RWPE2 (cell line): ENCODE data around the gene VARS2.
"Not testable (repeated sequence)": the region's sequence is repeated elsewhere in the genome, so short reads cannot be mapped to it uniquely, and the experiment has no call there.

Experiments used
- ATAC-seq: fragments of 200-7000 bp; cut with Tn5 transposase; 3 replicates; pipeline ENCODE4 v1.9.1; 2021; ENCODE audit warnings: low read depth
- DNase-seq: peaks from one replicate; pipeline ENCODE4 v3.0.0-alpha.2; 2020; ENCODE audit warnings: low spot score
- H3K27ac ChIP-seq: fragments of 450-650 bp; 2 replicates; pipeline ENCODE4 v1.5.1; 2017; ENCODE audit warnings: mild to moderate bottlenecking; ENCODE audit not compliant: poor library complexity, severe bottlenecking
- H3K27me3 ChIP-seq: fragments of 250-450 bp; sonication (Bioruptor Pico); 2 replicates; pipeline ENCODE4 v1.5.1; 2021; ENCODE audit warnings: mild to moderate bottlenecking, moderate library complexity; ENCODE audit not compliant: insufficient read depth, poor library complexity, severe bottlenecking
- H3K36me3 ChIP-seq: fragments of 250-450 bp; sonication (Bioruptor Pico); 2 replicates; pipeline ENCODE4 v1.5.1; 2020; ENCODE audit warnings: low read depth, mild to moderate bottlenecking, moderate library complexity
- H3K4me1 ChIP-seq: fragments of 250-450 bp; sonication (Bioruptor Pico); 2 replicates; pipeline ENCODE4 v1.5.1; 2021; ENCODE audit warnings: mild to moderate bottlenecking, moderate library complexity; ENCODE audit not compliant: insufficient read depth, poor library complexity, severe bottlenecking
- H3K4me3 ChIP-seq: fragments of 250-450 bp; sonication (Bioruptor Pico); 2 replicates; pipeline ENCODE4 v1.5.1; 2021; ENCODE audit warnings: mild to moderate bottlenecking, moderate library complexity; ENCODE audit not compliant: severe bottlenecking
- H3K9me3 ChIP-seq: fragments of 250-450 bp; sonication (Bioruptor Pico); 2 replicates; pipeline ENCODE4 v1.5.1; 2021; ENCODE audit warnings: mild to moderate bottlenecking, moderate library complexity; ENCODE audit not compliant: severe bottlenecking
- TF ChIP-seq, protein P1 (sequence below): fragments of 450-650 bp; IDR thresholded peaks from one replicate; pipeline ENCODE4 v1.5.1; 2017; ENCODE audit warnings: mild to moderate bottlenecking, moderate library complexity; ENCODE audit not compliant: poor library complexity, severe bottlenecking

Gene VARS2

DNA sequence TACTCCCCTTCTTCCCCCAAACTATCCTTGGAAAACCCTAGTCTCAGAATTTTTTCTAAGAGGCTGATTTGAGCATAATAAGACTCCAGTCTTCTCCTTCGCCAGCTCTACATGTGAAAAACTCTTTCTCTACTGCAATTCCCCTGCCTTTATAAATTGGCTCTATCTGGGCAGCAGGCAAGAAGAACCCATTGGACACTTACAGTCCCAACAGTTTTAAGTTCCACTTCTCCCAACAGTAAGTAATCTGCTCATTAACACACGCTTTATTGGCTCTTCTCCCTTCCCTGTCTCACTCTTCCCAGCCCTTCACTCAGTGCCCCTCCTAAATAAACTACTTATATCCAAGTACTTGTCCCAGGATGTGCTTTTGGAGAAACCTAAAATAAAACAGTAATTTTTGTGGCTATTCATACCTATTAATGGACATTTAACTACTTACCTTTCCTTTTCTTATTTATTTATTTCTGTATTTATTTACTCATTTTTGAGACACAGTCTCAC, 40.8 kb upstream of the VARS2 start:
- Histone ChIP-seq H3K4me3 (no peak overlapping the region), H3K4me1 (peaks cover 26% of the 10 kb centered on the region), H3K27me3 (no peaks in the 10 kb centered on the region), H3K36me3 (no peaks in the 10 kb centered on the region), H3K9me3 (peaks cover 15% of the 10 kb centered on the region), H3K27ac (no peak overlapping the region)
- DNase-seq: no peak
- TF ChIP-seq, protein P1, sequence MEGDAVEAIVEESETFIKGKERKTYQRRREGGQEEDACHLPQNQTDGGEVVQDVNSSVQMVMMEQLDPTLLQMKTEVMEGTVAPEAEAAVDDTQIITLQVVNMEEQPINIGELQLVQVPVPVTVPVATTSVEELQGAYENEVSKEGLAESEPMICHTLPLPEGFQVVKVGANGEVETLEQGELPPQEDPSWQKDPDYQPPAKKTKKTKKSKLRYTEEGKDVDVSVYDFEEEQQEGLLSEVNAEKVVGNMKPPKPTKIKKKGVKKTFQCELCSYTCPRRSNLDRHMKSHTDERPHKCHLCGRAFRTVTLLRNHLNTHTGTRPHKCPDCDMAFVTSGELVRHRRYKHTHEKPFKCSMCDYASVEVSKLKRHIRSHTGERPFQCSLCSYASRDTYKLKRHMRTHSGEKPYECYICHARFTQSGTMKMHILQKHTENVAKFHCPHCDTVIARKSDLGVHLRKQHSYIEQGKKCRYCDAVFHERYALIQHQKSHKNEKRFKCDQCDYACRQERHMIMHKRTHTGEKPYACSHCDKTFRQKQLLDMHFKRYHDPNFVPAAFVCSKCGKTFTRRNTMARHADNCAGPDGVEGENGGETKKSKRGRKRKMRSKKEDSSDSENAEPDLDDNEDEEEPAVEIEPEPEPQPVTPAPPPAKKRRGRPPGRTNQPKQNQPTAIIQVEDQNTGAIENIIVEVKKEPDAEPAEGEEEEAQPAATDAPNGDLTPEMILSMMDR: no peak
- no peak for ATAC-seq

DNA sequence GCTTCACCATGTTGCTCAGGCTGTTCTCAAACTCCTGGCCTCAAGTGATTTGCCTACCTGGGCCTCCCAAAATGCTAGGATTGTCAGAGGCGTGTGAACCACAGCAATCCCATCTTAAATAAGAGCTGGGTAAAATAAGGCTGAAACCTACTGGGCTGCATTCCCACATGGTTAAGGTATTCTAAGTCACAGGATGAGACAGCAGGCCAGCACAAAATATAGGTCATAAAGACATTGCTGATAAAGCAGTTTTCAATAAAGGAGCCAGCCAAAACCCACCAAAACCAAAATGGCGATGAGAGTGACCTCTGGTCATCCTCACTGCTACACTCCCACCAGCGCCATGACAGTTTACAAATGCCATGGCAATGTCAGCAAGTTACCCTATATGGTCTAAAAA, 40.2 kb upstream of the VARS2 start:
- peaks cover 26% of the 10 kb centered on the region for H3K4me1 ChIP-seq
- H3K9me3 ChIP-seq: peaks cover 14% of the 10 kb centered on the region
- H3K27me3 ChIP-seq, H3K36me3 ChIP-seq, H3K27ac ChIP-seq, H3K4me3 ChIP-seq, DNase-seq, ATAC-seq: not testable (repeated sequence)

DNA sequence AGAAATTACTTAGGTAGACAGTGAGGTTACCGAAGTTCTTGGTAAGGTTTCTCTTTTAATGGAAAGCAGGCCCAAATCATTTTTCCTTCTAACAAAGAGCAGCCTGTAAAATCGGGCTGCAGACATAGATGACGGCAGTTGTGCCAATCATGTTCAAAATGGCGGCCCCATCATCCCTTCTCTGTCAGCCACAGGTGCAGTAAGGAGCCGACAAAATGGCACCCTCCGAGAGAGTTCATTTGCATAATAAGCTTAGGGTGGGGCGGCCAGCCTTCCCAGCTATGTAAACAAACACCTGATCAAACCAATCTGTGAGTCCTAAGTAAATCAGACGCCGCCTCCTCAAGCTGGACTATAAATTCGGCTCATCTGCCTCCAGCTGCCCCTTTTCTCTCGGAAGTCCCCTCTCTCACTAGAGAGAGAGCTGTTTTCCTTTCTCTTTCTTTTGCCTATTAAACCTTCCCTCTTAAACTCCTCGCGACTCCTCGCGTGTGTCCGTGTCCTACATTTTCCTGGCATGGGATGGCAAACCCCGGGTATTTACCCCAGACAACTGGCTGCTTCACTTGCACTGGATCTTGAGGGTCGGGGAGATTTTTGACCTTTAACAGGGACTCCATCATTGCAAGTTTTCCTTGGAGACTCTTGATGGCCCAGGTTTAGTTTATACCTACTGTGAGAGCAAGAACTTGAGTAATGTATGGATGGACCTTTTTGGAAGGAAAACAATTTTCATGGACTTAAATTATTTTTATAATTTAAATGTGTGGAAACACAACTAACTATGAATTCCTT, 38.6 kb upstream of the VARS2 start:
- no peak overlapping the region for H3K4me3 ChIP-seq
- H3K27me3 ChIP-seq: no peaks in the 10 kb centered on the region
- peak overlapping the region; percentile 82 for H3K27ac ChIP-seq
- TF ChIP-seq, protein P1: no peak
- no peak for ATAC-seq
- H3K36me3 ChIP-seq: no peaks in the 10 kb centered on the region
- no peak for DNase-seq
- peaks cover 26% of the 10 kb centered on the region for H3K4me1 ChIP-seq
- H3K9me3 ChIP-seq: peaks cover 12% of the 10 kb centered on the region

DNA sequence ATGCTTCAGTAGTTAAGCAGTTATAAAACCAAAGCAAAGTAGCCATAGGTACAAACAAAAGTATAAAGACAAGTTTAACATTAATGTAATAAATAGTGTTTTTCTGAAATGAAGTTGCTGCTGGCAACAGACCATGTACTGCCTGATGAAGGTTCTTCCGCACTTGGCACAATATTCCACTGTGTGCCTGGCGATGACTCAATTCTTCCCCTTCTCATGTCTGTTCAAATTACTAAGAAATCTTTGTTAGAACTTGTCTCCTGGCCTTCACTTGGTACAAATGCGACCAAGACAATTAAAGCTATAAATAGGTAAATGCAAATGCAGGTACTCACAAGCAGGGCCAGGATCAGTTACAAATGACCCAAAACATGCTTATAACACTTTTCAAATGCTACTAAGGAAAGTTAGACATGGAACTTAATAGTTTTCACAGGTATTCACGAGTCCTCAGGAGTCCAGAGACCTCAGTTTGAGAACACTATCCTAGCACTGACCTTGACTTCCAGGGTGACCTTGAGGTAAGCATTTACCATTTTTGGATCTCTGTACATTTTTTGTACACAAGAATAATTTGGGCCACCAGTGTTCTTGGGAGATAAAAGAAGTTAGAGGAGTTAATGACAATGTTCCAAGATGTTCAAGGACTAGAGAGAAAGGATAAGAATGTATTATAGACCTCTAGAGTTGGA, 37.9 kb upstream of the VARS2 start:
- peak overlapping the region; percentile 82 for H3K27ac ChIP-seq
- DNase-seq: no peak
- peaks cover 9% of the 10 kb centered on the region for H3K9me3 ChIP-seq
- no peak overlapping the region for H3K4me3 ChIP-seq
- no peaks in the 10 kb centered on the region for H3K27me3 ChIP-seq
- H3K36me3 ChIP-seq: no peaks in the 10 kb centered on the region
- peak; percentile 82 for ATAC-seq
- H3K4me1 ChIP-seq: peaks cover 26% of the 10 kb centered on the region
- TF ChIP-seq, protein P1: no peak

DNA sequence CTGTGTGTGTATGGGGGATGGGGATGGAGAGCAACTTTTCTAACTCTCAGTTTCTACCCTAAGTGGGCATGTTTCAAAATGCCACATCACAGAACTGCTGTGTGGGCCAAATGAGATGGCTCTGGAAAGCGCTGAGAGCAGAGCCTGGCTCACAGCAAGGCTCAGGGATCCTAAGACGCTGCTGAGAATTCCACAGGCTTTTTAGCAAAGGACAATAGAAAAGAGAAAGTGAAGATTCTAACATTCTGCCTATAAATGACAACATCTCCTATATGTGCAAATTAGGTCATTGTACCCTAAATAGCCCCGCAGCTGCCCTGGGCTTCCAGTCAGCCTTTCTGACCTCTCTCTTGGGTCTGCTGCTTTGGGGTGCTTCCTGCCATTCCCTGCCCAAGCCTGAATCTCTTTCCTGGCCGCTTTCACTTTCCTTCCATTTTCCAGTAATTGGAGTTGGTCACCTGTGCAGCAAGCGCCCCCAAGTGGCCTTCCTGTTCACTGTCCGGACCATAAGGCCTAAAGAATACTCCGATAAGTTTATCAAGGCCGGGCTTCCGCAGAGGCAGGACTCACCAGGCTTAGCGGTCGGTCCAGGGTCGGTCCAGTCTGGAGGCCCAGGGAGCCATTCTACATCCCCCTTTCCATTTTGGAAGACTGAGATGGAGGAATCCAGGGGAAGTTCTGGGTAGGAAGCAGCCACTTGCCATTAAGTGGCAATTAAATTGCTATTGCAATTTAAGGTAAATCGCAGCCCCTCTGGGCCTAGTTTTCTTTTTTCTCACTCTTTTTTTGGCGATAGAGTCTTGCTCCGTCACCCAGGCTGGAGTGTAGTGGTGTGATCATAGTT, 36.4 kb upstream of the VARS2 start:
- Histone ChIP-seq H3K27me3 (no peaks in the 10 kb centered on the region), H3K4me1 (peaks cover 37% of the 10 kb centered on the region), H3K4me3 (no peak overlapping the region), H3K36me3 (no peaks in the 10 kb centered on the region), H3K9me3 (peaks cover 3% of the 10 kb centered on the region), H3K27ac (peak overlapping the region; percentile 82)
- TF ChIP-seq, protein P1: peak; percentile 97
- ATAC-seq (peak; percentile 68), DNase-seq (no peak)
